GM12878 (cell line): Measurements from ENCODE around the gene CRTC1. TPM values are rescaled to one million over a fixed set of nuclear protein-coding genes. Genes with fewer than 3 reads are reported as not detected.

Source experiments
- CBX3 ChIP-seq: fragments of 200-600 bp; sonication (generic); IDR thresholded peaks from 2 replicates; pipeline ENCODE4 v1.6.1; 2016; ENCODE audit warnings: low read depth, borderline replicate concordance
- MTA3 ChIP-seq: IDR thresholded peaks from 2 replicates; pipeline ENCODE4 v1.6.1; 2012; ENCODE audit warnings: low read length, inconsistent platforms, borderline replicate concordance
- MXI1 ChIP-seq: fragments of 150-350 bp; IDR thresholded peaks from 2 replicates; pipeline ENCODE4 v1.6.1; 2011; ENCODE audit warnings: low read depth, mild to moderate bottlenecking, inconsistent platforms, low read length, improper control_type of control experiment
- ZBTB11 ChIP-seq: fragments of 450-650 bp; formaldehyde crosslinking; IDR thresholded peaks from 2 replicates; pipeline ENCODE4 v1.5.0; 2022; ENCODE audit warnings: mild to moderate bottlenecking, missing genetic modification characterization
- polyA plus RNA-seq, 11 experiments: library from polyadenylated mRNA; depleted of rRNA in 4 of 11; unstranded in 6 of 11; stranded (reverse) in 5 of 11; fragments of >200 nt; fragmentation: Nextera tagmentation in 4 of 11; fragmentation: Illumina TruSeq in 1 of 11; extraction: Ambion mirVana in 4 of 11; extraction: Trizol in 1 of 11; gene quantifications; 1 replicate in 1 of 11; 2 replicates in 10 of 11; pipeline versions ENCODE4 v1.2.1 to v1.2.3, GENCODE V29; 2011 to 2016; ENCODE audit warnings: inconsistent platforms in 2 of 11, missing spikeins in 2 of 11, low read depth in 1 of 11
- total RNA-seq, 4 experiments: library from RNA; depleted of rRNA in 3 of 4; stranded (reverse); fragments of >200 nt in 3 of 4; fragmentation: Illumina TruSeq in 1 of 4; extraction: Trizol in 1 of 4; gene quantifications; 2 replicates each; pipeline versions ENCODE4 v1.2.1 to v1.2.3, GENCODE V29; 2013 to 2021
- TF ChIP-seq, protein P1 (sequence below): fragments of 450-650 bp; formaldehyde crosslinking; IDR thresholded peaks from 2 replicates; pipeline ENCODE4 v1.4.0; 2020; ENCODE audit warnings: mild to moderate bottlenecking, moderate library complexity

The CRTC1 gene
- total and polyA plus RNA-seq, 10 of the 15 experiments (the other 5 are each of a cell fraction or from before 2014, with no cell fraction given) = 0.02 to 4.6 (median 1.1) TPM; not detected in 1

DNA sequence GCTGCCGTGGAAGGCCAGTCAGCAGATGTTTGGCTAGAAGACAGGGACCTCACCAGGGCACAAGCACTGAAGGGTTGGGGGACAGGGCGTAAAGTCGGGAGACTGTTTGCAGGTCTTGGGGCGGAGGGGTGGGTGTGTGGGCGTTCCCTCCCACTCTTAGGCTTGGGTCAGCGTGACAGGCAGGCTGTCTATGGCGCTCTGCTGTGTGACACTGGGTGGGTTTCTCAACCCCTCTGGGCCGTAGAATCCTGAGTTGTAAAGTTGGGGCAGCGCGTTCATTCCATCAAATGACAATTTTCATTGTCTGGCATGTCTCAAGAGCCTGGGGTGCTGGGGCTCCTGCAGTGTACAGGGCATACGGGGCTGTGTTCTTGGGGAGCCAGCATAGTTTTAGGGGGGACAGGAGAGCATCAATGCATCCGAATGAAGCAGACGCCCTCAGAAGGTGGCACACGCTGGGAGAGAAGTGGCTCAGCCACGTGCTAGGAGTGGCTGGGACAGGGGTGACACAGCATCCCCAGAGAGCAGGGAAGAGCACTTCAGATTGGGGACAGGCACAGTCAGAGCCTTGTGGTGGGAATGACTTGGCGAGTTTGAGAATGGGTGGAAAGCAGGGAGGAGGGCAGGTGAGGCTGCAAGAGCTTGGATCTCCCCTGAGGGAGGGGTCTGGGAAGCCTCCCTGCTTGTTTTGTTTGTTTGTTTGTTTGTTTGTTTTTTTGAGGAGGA lies 4.4 kb downstream of the CRTC1 start (continued):
- TF ChIP-seq ZBTB11 (CRISPR knock-in tag) (no peak), MXI1 (no peak), MTA3 (no peak), CBX3 (no peak)
- TF ChIP-seq, protein P1, sequence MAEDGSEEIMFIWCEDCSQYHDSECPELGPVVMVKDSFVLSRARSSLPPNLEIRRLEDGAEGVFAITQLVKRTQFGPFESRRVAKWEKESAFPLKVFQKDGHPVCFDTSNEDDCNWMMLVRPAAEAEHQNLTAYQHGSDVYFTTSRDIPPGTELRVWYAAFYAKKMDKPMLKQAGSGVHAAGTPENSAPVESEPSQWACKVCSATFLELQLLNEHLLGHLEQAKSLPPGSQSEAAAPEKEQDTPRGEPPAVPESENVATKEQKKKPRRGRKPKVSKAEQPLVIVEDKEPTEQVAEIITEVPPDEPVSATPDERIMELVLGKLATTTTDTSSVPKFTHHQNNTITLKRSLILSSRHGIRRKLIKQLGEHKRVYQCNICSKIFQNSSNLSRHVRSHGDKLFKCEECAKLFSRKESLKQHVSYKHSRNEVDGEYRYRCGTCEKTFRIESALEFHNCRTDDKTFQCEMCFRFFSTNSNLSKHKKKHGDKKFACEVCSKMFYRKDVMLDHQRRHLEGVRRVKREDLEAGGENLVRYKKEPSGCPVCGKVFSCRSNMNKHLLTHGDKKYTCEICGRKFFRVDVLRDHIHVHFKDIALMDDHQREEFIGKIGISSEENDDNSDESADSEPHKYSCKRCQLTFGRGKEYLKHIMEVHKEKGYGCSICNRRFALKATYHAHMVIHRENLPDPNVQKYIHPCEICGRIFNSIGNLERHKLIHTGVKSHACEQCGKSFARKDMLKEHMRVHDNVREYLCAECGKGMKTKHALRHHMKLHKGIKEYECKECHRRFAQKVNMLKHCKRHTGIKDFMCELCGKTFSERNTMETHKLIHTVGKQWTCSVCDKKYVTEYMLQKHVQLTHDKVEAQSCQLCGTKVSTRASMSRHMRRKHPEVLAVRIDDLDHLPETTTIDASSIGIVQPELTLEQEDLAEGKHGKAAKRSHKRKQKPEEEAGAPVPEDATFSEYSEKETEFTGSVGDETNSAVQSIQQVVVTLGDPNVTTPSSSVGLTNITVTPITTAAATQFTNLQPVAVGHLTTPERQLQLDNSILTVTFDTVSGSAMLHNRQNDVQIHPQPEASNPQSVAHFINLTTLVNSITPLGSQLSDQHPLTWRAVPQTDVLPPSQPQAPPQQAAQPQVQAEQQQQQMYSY (CRISPR knock-in tag) = no peak
